ENCODE measurements around the gene UPK1A.
"Not testable (repeated sequence)": the region's sequence is repeated elsewhere in the genome, so short reads cannot be mapped to it uniquely, and the experiment has no call there.

UPK1A gene

GRCh38 chr19:35722461-35722860 is 56.1 kb downstream of the UPK1A start:
- Histone ChIP-seq H3K27me3 (ENCODE audit: insufficient read depth, low read depth, severe bottlenecking) (no peaks in the 10 kb centered on the region), H3K36me3 (peaks cover 73% of the 10 kb centered on the region), H3K4me3 (ENCODE audit: low read depth, low read length) (no peak overlapping the region), H3K27ac (no peak overlapping the region), H3K9me3 (ENCODE audit: severe bottlenecking) (no peaks in the 10 kb centered on the region)
- no peak for DNase-seq
- no peak for TF ChIP-seq CTCF (IDR thresholded peaks at IDR 0.05; ENCODE audit: low read depth, low read length)

GRCh38 chr19:35722897-35723296 is 56.6 kb downstream of the UPK1A start:
- no peak overlapping the region for H3K27ac ChIP-seq
- no peaks in the 10 kb centered on the region for H3K9me3 ChIP-seq (ENCODE audit: severe bottlenecking)
- DNase-seq, result no peak
- peaks cover 77% of the 10 kb centered on the region for H3K36me3 ChIP-seq
- H3K27me3 ChIP-seq (ENCODE audit: insufficient read depth, low read depth, severe bottlenecking), result no peaks in the 10 kb centered on the region
- no peak for TF ChIP-seq CTCF (IDR thresholded peaks at IDR 0.05; ENCODE audit: low read depth, low read length)
- no peak overlapping the region for H3K4me3 ChIP-seq (ENCODE audit: low read depth, low read length)

- peaks cover 85% of the 10 kb centered on the region for H3K36me3 ChIP-seq
- H3K9me3 ChIP-seq (ENCODE audit: severe bottlenecking), result no peaks in the 10 kb centered on the region
- no peak for DNase-seq
- no peaks in the 10 kb centered on the region for H3K27me3 ChIP-seq (ENCODE audit: insufficient read depth, low read depth, severe bottlenecking)
- TF ChIP-seq CTCF (IDR thresholded peaks at IDR 0.05; ENCODE audit: low read depth, low read length), result no peak
- H3K4me3 ChIP-seq (ENCODE audit: low read depth, low read length), result no peak overlapping the region
- no peak overlapping the region for H3K27ac ChIP-seq
Observed at GRCh38 chr19:35723671-35724070, 57.4 kb downstream of the UPK1A start.

- not testable (repeated sequence) for H3K27me3 ChIP-seq (ENCODE audit: insufficient read depth, low read depth, severe bottlenecking); H3K27ac ChIP-seq; H3K9me3 ChIP-seq (ENCODE audit: severe bottlenecking); H3K4me3 ChIP-seq (ENCODE audit: low read depth, low read length); DNase-seq
- H3K36me3 ChIP-seq, result peaks cover 89% of the 10 kb centered on the region
Observed at GRCh38 chr19:35724132-35724531, 57.8 kb downstream of the UPK1A start.

GRCh38 chr19:35724560-35724959 is 58.2 kb downstream of the UPK1A start:
- DNase-seq, result no peak
- Histone ChIP-seq H3K9me3 (ENCODE audit: severe bottlenecking) (no peaks in the 10 kb centered on the region), H3K36me3 (peaks cover 91% of the 10 kb centered on the region), H3K27me3 (ENCODE audit: insufficient read depth, low read depth, severe bottlenecking) (no peaks in the 10 kb centered on the region), H3K27ac (no peak overlapping the region), H3K4me3 (ENCODE audit: low read depth, low read length) (no peak overlapping the region)
- TF ChIP-seq CTCF (IDR thresholded peaks at IDR 0.05; ENCODE audit: low read depth, low read length), result no peak

GRCh38 chr19:35725216-35725861 is 59.0 kb downstream of the UPK1A start:
- Histone ChIP-seq H3K36me3 (peaks cover 90% of the 10 kb centered on the region), H3K9me3 (ENCODE audit: severe bottlenecking) (no peaks in the 10 kb centered on the region), H3K27me3 (ENCODE audit: insufficient read depth, low read depth, severe bottlenecking) (no peaks in the 10 kb centered on the region), H3K27ac (no peak overlapping the region), H3K4me3 (ENCODE audit: low read depth, low read length) (no peak overlapping the region)
- TF ChIP-seq CTCF (IDR thresholded peaks at IDR 0.05; ENCODE audit: low read depth, low read length), result no peak
- no peak for DNase-seq

Measured in WERI-Rb-1 (cell line).